ENCODE data around the gene IL17B. TPM values are rescaled to one million over a fixed set of nuclear protein-coding genes. Genes with fewer than 3 reads are reported as not detected.

The IL17B gene
- total and polyA plus RNA-seq, 8 donors = 0.56 to 31.0 (median 1.8) TPM; not detected in 3

DNA sequence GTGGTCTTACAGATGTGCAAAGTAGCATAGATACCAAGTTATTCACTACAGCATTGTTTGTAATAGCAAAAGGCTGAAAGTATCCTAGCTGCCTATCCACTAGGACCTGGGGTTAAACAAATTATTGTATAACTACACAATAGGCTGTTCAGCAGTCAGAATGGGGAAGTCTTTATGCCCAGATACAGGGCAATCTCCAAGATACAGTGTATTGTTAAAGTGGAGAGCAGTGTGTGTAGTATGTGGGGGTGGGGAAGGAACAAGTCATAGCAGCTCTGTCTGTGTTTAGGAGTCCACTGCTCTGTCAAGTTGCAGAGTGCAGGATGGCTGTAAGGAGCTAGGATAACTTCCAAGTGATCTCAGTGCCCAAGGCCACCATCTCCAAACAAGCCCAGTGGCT lies 15.7 kb downstream of the IL17B start:
- no peak for DNase-seq
- Histone ChIP-seq H3K36me3 (no peaks in the 10 kb centered on the region), H3K9me3 (no peaks in the 10 kb centered on the region), H3K4me3 (no peak overlapping the region), H3K27ac (no peak overlapping the region), H3K4me1 (peaks cover 1 to 23% (median 13%) of the 10 kb centered on the region in 4 donors), H3K27me3 (no peaks in the 10 kb centered on the region)
- intact Hi-C loops (cut with DNase I; ENCODE audit: low total_unique reads) = no loop called here
- TF ChIP-seq EP300 (IDR thresholded peaks at IDR 0.05) = no peak
- TF ChIP-seq, protein P1, sequence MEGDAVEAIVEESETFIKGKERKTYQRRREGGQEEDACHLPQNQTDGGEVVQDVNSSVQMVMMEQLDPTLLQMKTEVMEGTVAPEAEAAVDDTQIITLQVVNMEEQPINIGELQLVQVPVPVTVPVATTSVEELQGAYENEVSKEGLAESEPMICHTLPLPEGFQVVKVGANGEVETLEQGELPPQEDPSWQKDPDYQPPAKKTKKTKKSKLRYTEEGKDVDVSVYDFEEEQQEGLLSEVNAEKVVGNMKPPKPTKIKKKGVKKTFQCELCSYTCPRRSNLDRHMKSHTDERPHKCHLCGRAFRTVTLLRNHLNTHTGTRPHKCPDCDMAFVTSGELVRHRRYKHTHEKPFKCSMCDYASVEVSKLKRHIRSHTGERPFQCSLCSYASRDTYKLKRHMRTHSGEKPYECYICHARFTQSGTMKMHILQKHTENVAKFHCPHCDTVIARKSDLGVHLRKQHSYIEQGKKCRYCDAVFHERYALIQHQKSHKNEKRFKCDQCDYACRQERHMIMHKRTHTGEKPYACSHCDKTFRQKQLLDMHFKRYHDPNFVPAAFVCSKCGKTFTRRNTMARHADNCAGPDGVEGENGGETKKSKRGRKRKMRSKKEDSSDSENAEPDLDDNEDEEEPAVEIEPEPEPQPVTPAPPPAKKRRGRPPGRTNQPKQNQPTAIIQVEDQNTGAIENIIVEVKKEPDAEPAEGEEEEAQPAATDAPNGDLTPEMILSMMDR (IDR thresholded peaks at IDR 0.05) = no peak
- no peak for TF ChIP-seq POLR2AphosphoS5 (IDR thresholded peaks at IDR 0.05)
- TF ChIP-seq POLR2A (IDR thresholded peaks at IDR 0.05) = no peak

DNA sequence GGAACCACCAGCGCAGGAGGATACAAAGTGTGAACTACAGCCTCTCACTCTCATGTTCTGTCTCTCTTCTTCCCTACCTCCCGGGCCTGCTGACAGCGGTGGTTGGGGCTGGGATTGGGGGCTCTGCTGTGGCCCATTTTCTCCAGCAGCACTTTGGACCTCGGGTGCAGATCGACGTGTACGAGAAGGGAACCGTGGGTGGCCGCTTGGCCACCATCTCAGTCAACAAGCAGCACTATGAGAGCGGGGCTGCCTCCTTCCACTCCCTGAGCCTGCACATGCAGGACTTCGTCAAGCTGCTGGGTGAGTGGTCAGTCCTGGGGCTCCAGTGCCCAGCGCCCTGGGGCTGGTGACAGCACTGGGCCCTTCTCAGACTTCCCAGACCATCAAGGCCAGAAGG lies 16.6 kb downstream of the IL17B start:
- DNase-seq = no peak
- no peak for TF ChIP-seq POLR2AphosphoS5 (IDR thresholded peaks at IDR 0.05)
- no peak for TF ChIP-seq EP300 (IDR thresholded peaks at IDR 0.05)
- TF ChIP-seq POLR2A (IDR thresholded peaks at IDR 0.05) = no peak
- TF ChIP-seq, protein P1 (IDR thresholded peaks at IDR 0.05) = no peak
- Histone ChIP-seq H3K36me3 (no peaks in the 10 kb centered on the region), H3K4me3 (no peak overlapping the region), H3K27ac (no peak overlapping the region), H3K9me3 (no peaks in the 10 kb centered on the region), H3K4me1 (peaks cover 7 to 20% (median 12%) of the 10 kb centered on the region in 4 donors), H3K27me3 (no peaks in the 10 kb centered on the region)
- intact Hi-C loops (cut with DNase I; ENCODE audit: low total_unique reads) = no loop called here
- WGBS, 5 donors = 89 to 94% (median 92%) methylated on average over 7 to 12 of the region's 12 CpGs

DNA sequence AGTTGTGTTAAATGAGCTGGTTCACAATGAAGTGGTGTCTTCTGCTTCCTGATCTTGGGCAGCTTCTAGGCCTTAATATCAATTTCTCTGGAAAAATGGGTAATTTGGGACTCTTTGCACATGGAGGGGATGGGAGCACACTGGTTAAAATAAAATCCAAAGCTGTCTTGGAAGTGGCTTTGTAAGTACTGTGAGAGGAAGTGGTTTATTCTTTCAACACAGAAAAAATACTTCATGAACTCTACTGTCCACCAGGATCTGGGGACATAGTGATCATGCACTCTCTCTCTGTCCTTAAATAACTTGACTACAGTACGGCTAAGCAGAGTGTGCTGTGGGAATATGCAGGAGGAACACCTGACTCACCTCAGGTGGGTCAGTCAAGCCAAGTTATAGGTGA lies 18.8 kb downstream of the IL17B start:
- Histone ChIP-seq H3K36me3 (peaks cover 0 to 5% (median 3%) of the 10 kb centered on the region in 4 donors), H3K4me3 (no peak overlapping the region), H3K4me1 (peaks cover 11 to 21% (median 15%) of the 10 kb centered on the region in 4 donors), H3K27me3 (no peaks in the 10 kb centered on the region), H3K27ac (no peak overlapping the region), H3K9me3 (no peaks in the 10 kb centered on the region)
- TF ChIP-seq EP300 (IDR thresholded peaks at IDR 0.05) (no peak), POLR2AphosphoS5 (IDR thresholded peaks at IDR 0.05) (no peak), POLR2A (IDR thresholded peaks at IDR 0.05) (no peak)
- TF ChIP-seq, protein P1 (IDR thresholded peaks at IDR 0.05) = no peak
- DNase-seq = no peak
- intact Hi-C loops (cut with DNase I; ENCODE audit: low total_unique reads) = no loop called here
- WGBS, 5 donors = 68 to 93% (median 78%) methylated on average over 1 of the region's 1 CpG

DNA sequence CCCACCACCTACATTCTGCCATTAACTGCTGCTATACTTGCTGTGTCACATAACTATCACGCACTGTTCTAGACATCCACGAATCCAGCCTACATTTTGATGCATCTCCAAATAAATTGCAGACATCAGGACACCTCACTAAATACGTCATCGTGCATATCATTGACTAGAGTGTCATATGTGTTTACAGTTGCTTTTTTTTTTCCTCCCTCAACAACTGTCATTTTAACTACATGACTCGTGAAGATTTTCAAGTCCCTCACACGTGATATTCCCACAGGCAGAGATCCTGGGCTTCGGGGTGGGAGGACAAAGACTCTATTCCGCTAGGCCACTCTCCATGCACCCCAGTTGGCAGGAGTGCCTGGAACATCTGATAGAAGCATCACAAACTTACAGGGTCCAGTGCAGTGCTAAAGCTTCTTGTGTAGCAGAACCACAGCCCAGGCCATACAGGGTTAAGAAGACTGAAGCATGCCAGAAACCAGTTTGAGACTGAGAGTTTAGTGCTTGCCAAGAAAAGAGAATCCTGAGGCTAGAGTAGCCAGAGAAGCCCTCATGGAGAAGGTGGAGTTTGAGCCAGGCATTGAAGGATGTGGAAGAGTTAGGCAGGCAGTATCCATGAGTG lies 20.1 kb downstream of the IL17B start:
- Histone ChIP-seq H3K4me3 (no peak overlapping the region), H3K36me3 (peaks cover 0 to 17% (median 16%) of the 10 kb centered on the region in 4 donors), H3K27me3 (no peaks in the 10 kb centered on the region), H3K4me1 (peaks cover 11 to 21% (median 15%) of the 10 kb centered on the region in 4 donors), H3K27ac (peak overlapping the region in 1 of 5 donors; percentile 83), H3K9me3 (no peaks in the 10 kb centered on the region)
- TF ChIP-seq POLR2AphosphoS5 (IDR thresholded peaks at IDR 0.05) (no peak), EP300 (IDR thresholded peaks at IDR 0.05) (no peak), POLR2A (IDR thresholded peaks at IDR 0.05) (no peak)
- TF ChIP-seq, protein P1 (IDR thresholded peaks at IDR 0.05) = no peak
- 77 to 85% (median 82%) methylated on average over 8 of the region's 8 CpGs for WGBS, 5 donors
- DNase-seq = no peak
- intact Hi-C loops (cut with DNase I; ENCODE audit: low total_unique reads) = no loop called here
